ENCODE data around the gene CLRN3. TPM values are rescaled to one million over a fixed set of nuclear protein-coding genes. Genes with fewer than 3 reads are reported as not detected.

The CLRN3 gene
- total and polyA plus RNA-seq, 2 experiments from 2014 or later, result not detected

GRCh38 chr10:127935071-127935561, 42.4 kb upstream of the CLRN3 start (continued):
- no peak for TF ChIP-seq ZNF462 (CRISPR knock-in tag; IDR thresholded peaks at IDR 0.05)

GRCh38 chr10:127934383-127934782, 41.6 kb upstream of the CLRN3 start:
- DNase-seq (ENCODE audit: low spot score) (no peak), ATAC-seq (no peak)
- TF ChIP-seq EZH2phosphoT487 (IDR thresholded peaks at IDR 0.05; ENCODE audit: unreplicated experiment) (no peak), NANOG (IDR thresholded peaks at IDR 0.05; ENCODE audit: borderline replicate concordance) (no peak), EZH2 (IDR thresholded peaks at IDR 0.05; ENCODE audit: low read depth, unreplicated experiment) (no peak), POLR2AphosphoS5 (IDR thresholded peaks at IDR 0.05; ENCODE audit: low read depth) (no peak)
- peaks cover 2% of the 10 kb centered on the region for H3K27me3 Mint-ChIP-seq (ENCODE audit: insufficient read depth, low read depth, poor library complexity)
- Histone ChIP-seq H3K27me3 (ENCODE audit: insufficient read depth) (no peaks in the 10 kb centered on the region), H3K4me2 (no peak overlapping the region), H3K9me2 (ENCODE audit: insufficient read depth) (no peaks in the 10 kb centered on the region), H3K4me3 (no peak overlapping the region), H4K20me1 (replicated peaks; ENCODE audit: insufficient read depth) (no peaks in the 10 kb centered on the region), H3F3A (replicated peaks; ENCODE audit: low read depth) (no peaks in the 10 kb centered on the region), H3K27ac (ENCODE audit: low read depth) (no peak overlapping the region), H3K4me1 (ENCODE audit: insufficient read depth) (peaks cover 7% of the 10 kb centered on the region; the same call in 1 of the 2 replicates), H3K79me2 (replicated peaks; ENCODE audit: insufficient read depth) (no peaks in the 10 kb centered on the region), H2AFZ (no peak overlapping the region), H3K36me3 (ENCODE audit: insufficient read depth) (no peaks in the 10 kb centered on the region)
- no peaks in the 10 kb centered on the region for H3K9me3 Mint-ChIP-seq
- no peaks in the 10 kb centered on the region for H3K36me3 Mint-ChIP-seq (ENCODE audit: low read depth)
- peaks cover 19% of the 10 kb centered on the region for H3K4me1 Mint-ChIP-seq
- no peak overlapping the region for H3K4me3 Mint-ChIP-seq
- no peak overlapping the region for H3K27ac Mint-ChIP-seq

All from GM23338 (cell line).